Transverse colon (tissue), 4 donors: ENCODE data around the gene FBN2.
"Not testable (repeated sequence)": the region's sequence is repeated elsewhere in the genome, so short reads cannot be mapped to it uniquely, and the experiment has no call there.

Experiments used
- CTCF ChIP-seq, 5 experiments: fragments of 200-600 bp in 3 of 5; fragments of 450-650 bp in 2 of 5; sonication (generic) in 3 of 5; IDR thresholded peaks; 1 replicate in 2 of 5; 2 replicates in 3 of 5; pipeline ENCODE4 v1.5.1; 2016 to 2017; ENCODE audit warnings: antibody characterized with exemption in 5 of 5, inconsistent platforms in 3 of 5, mild to moderate bottlenecking in 2 of 5, moderate library complexity in 1 of 5
- EP300 ChIP-seq: sonication (generic); formaldehyde crosslinking; IDR thresholded peaks from one replicate; pipeline ENCODE4 v1.6.1; 2017; ENCODE audit warnings: antibody characterized with exemption, low read depth
- POLR2A ChIP-seq: fragments of 450-650 bp; IDR thresholded peaks from one replicate; pipeline ENCODE4 v1.6.1; 2016; ENCODE audit warnings: antibody characterized with exemption, mild to moderate bottlenecking, moderate library complexity
- POLR2AphosphoS5 ChIP-seq, 3 donors: sonication (generic); formaldehyde crosslinking; IDR thresholded peaks; one replicate each; pipeline ENCODE4 v1.6.1; 2016; ENCODE audit warnings: antibody characterized with exemption in 3 of 3

GRCh38 chr5:128400766-128401165 lies 137.3 kb downstream of the FBN2 start:
- not testable (repeated sequence) for TF ChIP-seq CTCF (IDR thresholded peaks at IDR 0.05); EP300; POLR2A; POLR2AphosphoS5 (IDR thresholded peaks at IDR 0.05)
